IMR-90 (cell line): ENCODE measurements around the gene TRIO. TPM values are rescaled to one million over a fixed set of nuclear protein-coding genes. Genes with fewer than 3 reads are reported as not detected.

Experiments
- ATAC-seq: fragments of 200-7000 bp; cut with Tn5 transposase; 2 replicates; pipeline ENCODE4 v1.9.1; 2020; ENCODE audit warnings: low read depth, mild to moderate bottlenecking, moderate library complexity
- BruUV-seq: library from RNA; stranded (reverse); fragments of 400-500 nt; replicated peaks from 2 replicates; lab custom pipeline; 2021; lab: Mats Ljungman, UMichigan
- CTCF ChIA-PET: fragments of 300-600 bp; formaldehyde crosslinking; extraction: SDS; loops from one replicate; lab custom pipeline; 2021; ENCODE audit warnings: antibody characterized with exemption; lab: Yijun Ruan, JAX
- POLR2A ChIA-PET: fragments of 300-600 bp; sonication (Branson Sonifier 250); formaldehyde crosslinking; loops from one replicate; lab custom pipeline; 2022; ENCODE audit warnings: antibody characterized with exemption; ENCODE audit not compliant: unreplicated experiment; lab: Charles Lee
- DNase-seq: peaks from one replicate; pipeline ENCODE4 v3.0.0; 2013
- H2AFZ ChIP-seq: replicated peaks from 2 replicates; pipeline ENCODE3; 2013; ENCODE audit warnings: low read length, mild to moderate bottlenecking; ENCODE audit not compliant: poor library complexity
- H2AK5ac ChIP-seq: 2 replicates; pipeline ENCODE4 v1.6.1; 2013; ENCODE audit warnings: low read depth, low read length, inconsistent platforms
- H2AK9ac ChIP-seq: replicated peaks from 2 replicates; pipeline ENCODE3; 2013; ENCODE audit warnings: mild to moderate bottlenecking, low read depth, low read length, moderate library complexity; ENCODE audit not compliant: poor library complexity
- H2BK120ac ChIP-seq: 2 replicates; pipeline ENCODE4 v1.6.1; 2013; ENCODE audit warnings: low read depth, low read length, inconsistent platforms
- H2BK15ac ChIP-seq: 3 replicates; pipeline ENCODE4 v1.6.1; 2013; ENCODE audit warnings: low read depth, low read length, inconsistent platforms
- H2BK20ac ChIP-seq: 2 replicates; pipeline ENCODE4 v1.6.1; 2013; ENCODE audit warnings: low read depth, mild to moderate bottlenecking, inconsistent platforms, low read length, moderate library complexity
- H2BK5ac ChIP-seq: 2 replicates; pipeline ENCODE4 v1.6.1; 2013; ENCODE audit warnings: mild to moderate bottlenecking, low read depth, low read length, inconsistent platforms; ENCODE audit not compliant: poor library complexity, severe bottlenecking
- H3K14ac ChIP-seq: replicated peaks from 2 replicates; pipeline ENCODE4 v1.6.1; 2013; ENCODE audit warnings: low read depth, low read length, inconsistent platforms
- H3K18ac ChIP-seq: 2 replicates; pipeline ENCODE4 v1.6.1; 2013; ENCODE audit warnings: low read depth, low read length, control low read depth
- H3K23ac ChIP-seq: 2 replicates; pipeline ENCODE4 v1.6.1; 2013; ENCODE audit warnings: low read depth, low read length, inconsistent platforms
- H3K27ac ChIP-seq: 2 replicates; pipeline ENCODE4 v1.5.1; 2013; ENCODE audit warnings: mild to moderate bottlenecking, control low read depth, low read length; ENCODE audit not compliant: insufficient read depth
- H3K27me3 ChIP-seq: 2 replicates; pipeline ENCODE4 v1.6.1; 2013; ENCODE audit warnings: low read length; ENCODE audit not compliant: control insufficient read depth, insufficient read depth
- H3K36me3 ChIP-seq: 2 replicates; pipeline ENCODE4 v1.6.1; 2013; ENCODE audit warnings: low read length, mixed read lengths; ENCODE audit not compliant: control insufficient read depth, insufficient read depth
- H3K4ac ChIP-seq: 2 replicates; pipeline ENCODE4 v1.6.1; 2013; ENCODE audit warnings: low read depth, low read length, inconsistent platforms
- H3K4me1 ChIP-seq: 2 replicates; pipeline ENCODE4 v1.6.1; 2013; ENCODE audit warnings: low read length, mixed read lengths; ENCODE audit not compliant: control insufficient read depth, insufficient read depth
- H3K4me2 ChIP-seq: 2 replicates; pipeline ENCODE4 v1.6.1; 2013; ENCODE audit warnings: low read depth, mild to moderate bottlenecking, control low read depth, low read length, moderate library complexity
- H3K4me3 ChIP-seq: 2 replicates; pipeline ENCODE4 v1.5.1; 2013; ENCODE audit warnings: low read depth, mild to moderate bottlenecking, control low read depth, low read length, moderate library complexity; ENCODE audit not compliant: insufficient read depth
- H3K56ac ChIP-seq: 2 replicates; pipeline ENCODE4 v1.6.1; 2013; ENCODE audit warnings: low read length, inconsistent platforms; ENCODE audit not compliant: insufficient read depth; ENCODE audit errors: extremely low read depth
- H3K79me1 ChIP-seq, 2 experiments: 2 replicates each; pipeline ENCODE4 v1.6.1; 2013; ENCODE audit warnings: low read length in 2 of 2, inconsistent platforms in 1 of 2, low read depth in 1 of 2
- H3K9ac ChIP-seq: 2 replicates; pipeline ENCODE4 v1.6.1; 2013; ENCODE audit warnings: low read depth, low read length, control low read depth
- H3K9me1 ChIP-seq: 2 replicates; pipeline ENCODE4 v1.6.1; 2013; ENCODE audit warnings: low read length, inconsistent platforms; ENCODE audit not compliant: insufficient read depth
- H3K9me3 ChIP-seq: 2 replicates; pipeline ENCODE4 v1.6.1; 2013; ENCODE audit warnings: low read length; ENCODE audit not compliant: control insufficient read depth, insufficient read depth
- H4K20me1 ChIP-seq: 2 replicates; pipeline ENCODE4 v1.6.1; 2013; ENCODE audit warnings: low read length, inconsistent platforms; ENCODE audit not compliant: insufficient read depth
- H4K5ac ChIP-seq: 2 replicates; pipeline ENCODE4 v1.6.1; 2013; ENCODE audit warnings: mild to moderate bottlenecking, low read depth, low read length, control low read depth
- H4K8ac ChIP-seq, 2 experiments: 2 replicates each; pipeline ENCODE4 v1.6.1; 2013; ENCODE audit warnings: low read depth in 2 of 2, low read length in 2 of 2, control low read depth in 1 of 2, inconsistent platforms in 1 of 2
- H4K91ac ChIP-seq: 2 replicates; pipeline ENCODE4 v1.6.1; 2013; ENCODE audit warnings: low read depth, low read length, inconsistent platforms; ENCODE audit not compliant: insufficient read depth
- BHLHE40 ChIP-seq: fragments of 150-350 bp; IDR thresholded peaks from 2 replicates; pipeline ENCODE4 v1.6.1; 2016; ENCODE audit warnings: mild to moderate bottlenecking, low read depth, low read length
- CEBPB ChIP-seq: IDR thresholded peaks from 2 replicates; pipeline ENCODE4 v1.6.1; 2012; ENCODE audit warnings: low read depth, low read length, improper control_type of control experiment
- CHD1 ChIP-seq: IDR thresholded peaks from 2 replicates; pipeline ENCODE4 v1.6.1; 2012; ENCODE audit warnings: low read depth, low read length, improper control_type of control experiment
- CTCF ChIP-seq: conservative IDR thresholded peaks from 2 replicates; pipeline ENCODE4 v1.5.1; 2012; ENCODE audit warnings: mild to moderate bottlenecking, low read depth, low read length, improper control_type of control experiment
- FOS ChIP-seq: fragments of 150-350 bp; IDR thresholded peaks from 2 replicates; pipeline ENCODE4 v1.6.1; 2016; ENCODE audit warnings: low read depth, low read length
- MAFK ChIP-seq: IDR thresholded peaks from 2 replicates; pipeline ENCODE4 v1.6.1; 2012; ENCODE audit warnings: low read depth, low read length, improper control_type of control experiment
- MXI1 ChIP-seq: IDR thresholded peaks from 2 replicates; pipeline ENCODE4 v1.6.1; 2012; ENCODE audit warnings: low read depth, mild to moderate bottlenecking, low read length, moderate library complexity, borderline replicate concordance
- NFE2L2 ChIP-seq: fragments of 150-350 bp; IDR thresholded peaks from 2 replicates; pipeline ENCODE4 v1.6.1; 2016; ENCODE audit warnings: low read depth, mild to moderate bottlenecking, low read length
- POLR2A ChIP-seq: IDR thresholded peaks from 2 replicates; pipeline ENCODE4 v1.6.1; 2012; ENCODE audit warnings: mild to moderate bottlenecking, low read depth, low read length
- RAD21 ChIP-seq: IDR thresholded peaks from 2 replicates; pipeline ENCODE4 v1.6.1; 2012; ENCODE audit warnings: low read length, improper control_type of control experiment
- RCOR1 ChIP-seq: IDR thresholded peaks from 2 replicates; pipeline ENCODE4 v1.6.1; 2012; ENCODE audit warnings: mild to moderate bottlenecking, low read length, improper control_type of control experiment; ENCODE audit not compliant: insufficient replicate concordance
- RFX5 ChIP-seq: IDR thresholded peaks from 2 replicates; pipeline ENCODE4 v1.8.0; 2012; ENCODE audit warnings: low read depth, mild to moderate bottlenecking, low read length, moderate library complexity
- SMC3 ChIP-seq: fragments of 150-350 bp; IDR thresholded peaks from 2 replicates; pipeline ENCODE4 v1.6.1; 2016; ENCODE audit warnings: low read depth, mild to moderate bottlenecking, antibody characterized with exemption, low read length, moderate library complexity
- USF2 ChIP-seq: fragments of 150-350 bp; IDR thresholded peaks from 2 replicates; pipeline ENCODE4 v1.6.1; 2017; ENCODE audit warnings: mild to moderate bottlenecking, antibody characterized with exemption, low read length, low read depth
- WGBS, 2 experiments: methylation state at CpG; one replicate each; pipeline versions ENCODE4 v1.1.5 to v1.1.7; 2013; ENCODE audit warnings: missing lambda C conversion rate in 2 of 2; ENCODE audit not compliant: insufficient read length in 1 of 2; ENCODE audit errors: extremely low coverage in 2 of 2; 5-methylcytosine and 5-hydroxymethylcytosine counted together
- dilution Hi-C: fragments of 300-500 bp; cut with HindIII; formaldehyde crosslinking; loops from one replicate; pipeline ENCODE4 v1.14.3; 2018; ENCODE audit warnings: low sequenced_read_pairs; ENCODE audit not compliant: unreplicated experiment
- in situ Hi-C: fragments of 300-500 bp; cut with MboI; formaldehyde crosslinking; loops from 3 replicates; pipeline ENCODE4 v1.14.3; 2019; ENCODE audit warnings: low sequenced_read_pairs, inconsistent platforms, mixed read lengths
- intact Hi-C: fragments of 100-400 bp; cut with micrococcal nuclease; formaldehyde crosslinking; loops from 2 replicates; pipeline ENCODE4 v1.10.0; 2022
- polyA plus RNA-seq, 3 experiments: library from polyadenylated mRNA; depleted of rRNA; stranded (reverse); fragments of >200 nt; gene quantifications; 2 replicates each; pipeline ENCODE4 v1.2.3, GENCODE V29; 2012; ENCODE audit warnings: low replicate concordance in 1 of 3
- total RNA-seq: library from RNA; depleted of rRNA; stranded (reverse); fragments of >200 nt; gene quantifications from 2 replicates; pipeline ENCODE4 v1.2.3, GENCODE V29; 2012

The TRIO gene
- total and polyA plus RNA-seq, 2 of the 4 experiments (the other 2 are of a cell fraction), result 206 to 522 TPM

- no peak overlapping the region for H2BK20ac ChIP-seq
- H2AK5ac ChIP-seq, result no peak overlapping the region
- TF ChIP-seq MXI1 (no peak), FOS (no peak), RAD21 (no peak), SMC3 (no peak), CHD1 (no peak), CEBPB (no peak), RFX5 (no peak), MAFK (no peak), USF2 (no peak), CTCF (no peak), BHLHE40 (no peak), NFE2L2 (no peak), POLR2A (no peak), RCOR1 (no peak)
- H3K4me3 ChIP-seq, result no peak overlapping the region
- ATAC-seq (no peak), DNase-seq (no peak)
- H3K4ac ChIP-seq, result no peak overlapping the region
- H3K27ac ChIP-seq, result no peak overlapping the region
- H4K8ac ChIP-seq, result no peak overlapping the region
- H2BK5ac ChIP-seq, result no peak overlapping the region
- peaks cover 69% of the 10 kb centered on the region for H4K20me1 ChIP-seq
- H3K36me3 ChIP-seq, result peaks cover 81% of the 10 kb centered on the region
- H3K9me3 ChIP-seq, result no peaks in the 10 kb centered on the region
- no peak overlapping the region for H2AK9ac ChIP-seq
- H4K5ac ChIP-seq, result no peak overlapping the region
- WGBS, 2 experiments, result 78% methylated on average over 21 of the region's 60 CpGs; no CpG with 5 or more reads in 1 of the 2 experiments
- H2BK120ac ChIP-seq, result no peak overlapping the region
- H3K4me1 ChIP-seq, result peaks cover 18% of the 10 kb centered on the region
- no peak overlapping the region for H3K18ac ChIP-seq
- H3K23ac ChIP-seq, result no peak overlapping the region
- no peaks in the 10 kb centered on the region for H3K27me3 ChIP-seq
- H3K56ac ChIP-seq, result no peak overlapping the region
- H3K79me1 ChIP-seq, result peaks cover 50 to 86% of the 10 kb centered on the region in 2 experiments
- H2AFZ ChIP-seq, result no peak overlapping the region
- no peak overlapping the region for H2BK15ac ChIP-seq
- no TSS peak for BruUV-seq
- dilution Hi-C loops (no loop called here), in situ Hi-C loops (no loop called here), intact Hi-C loops (no loop called here)
- H3K9me1 ChIP-seq, result peaks cover 28% of the 10 kb centered on the region
- H3K4me2 ChIP-seq, result no peak overlapping the region
- H3K9ac ChIP-seq, result no peak overlapping the region
- POLR2A ChIA-PET, result no interaction called here
- no peak overlapping the region for H3K14ac ChIP-seq
- H4K91ac ChIP-seq, result no peak overlapping the region
- CTCF ChIA-PET, result no interaction called here
These were observed 344.9 kb downstream of the TRIO start for GRCh38 chr5:14487897-14488570.
